ENCODE measurements around the gene FAM83F.

DNA sequence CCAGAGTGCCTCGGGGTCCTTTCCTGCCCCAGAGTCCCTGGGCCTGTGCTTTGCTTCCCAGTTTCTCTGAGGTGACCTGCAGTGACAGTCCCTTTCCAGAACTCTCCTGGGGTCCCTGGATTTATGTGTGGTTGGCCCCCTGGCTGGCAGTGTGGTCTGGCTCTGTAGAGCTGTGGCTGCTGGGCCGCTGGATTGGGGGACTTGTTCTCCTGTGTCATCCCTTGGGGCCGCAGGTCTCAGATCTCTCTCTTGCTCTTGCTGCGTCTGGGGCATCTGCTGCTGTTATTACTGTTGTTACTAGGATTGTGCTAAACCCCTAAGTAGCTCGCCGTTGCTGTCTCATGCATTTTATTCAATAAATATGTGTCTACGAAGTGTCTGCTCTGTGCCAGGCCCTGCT, 31.9 kb downstream of the FAM83F start:
- TF ChIP-seq CREM (CRISPR knock-in tag; IDR thresholded peaks at IDR 0.05) (no peak), ZNF263 (CRISPR knock-in tag; IDR thresholded peaks at IDR 0.05; ENCODE audit: low read depth) (no peak)
- TF ChIP-seq, protein P1, sequence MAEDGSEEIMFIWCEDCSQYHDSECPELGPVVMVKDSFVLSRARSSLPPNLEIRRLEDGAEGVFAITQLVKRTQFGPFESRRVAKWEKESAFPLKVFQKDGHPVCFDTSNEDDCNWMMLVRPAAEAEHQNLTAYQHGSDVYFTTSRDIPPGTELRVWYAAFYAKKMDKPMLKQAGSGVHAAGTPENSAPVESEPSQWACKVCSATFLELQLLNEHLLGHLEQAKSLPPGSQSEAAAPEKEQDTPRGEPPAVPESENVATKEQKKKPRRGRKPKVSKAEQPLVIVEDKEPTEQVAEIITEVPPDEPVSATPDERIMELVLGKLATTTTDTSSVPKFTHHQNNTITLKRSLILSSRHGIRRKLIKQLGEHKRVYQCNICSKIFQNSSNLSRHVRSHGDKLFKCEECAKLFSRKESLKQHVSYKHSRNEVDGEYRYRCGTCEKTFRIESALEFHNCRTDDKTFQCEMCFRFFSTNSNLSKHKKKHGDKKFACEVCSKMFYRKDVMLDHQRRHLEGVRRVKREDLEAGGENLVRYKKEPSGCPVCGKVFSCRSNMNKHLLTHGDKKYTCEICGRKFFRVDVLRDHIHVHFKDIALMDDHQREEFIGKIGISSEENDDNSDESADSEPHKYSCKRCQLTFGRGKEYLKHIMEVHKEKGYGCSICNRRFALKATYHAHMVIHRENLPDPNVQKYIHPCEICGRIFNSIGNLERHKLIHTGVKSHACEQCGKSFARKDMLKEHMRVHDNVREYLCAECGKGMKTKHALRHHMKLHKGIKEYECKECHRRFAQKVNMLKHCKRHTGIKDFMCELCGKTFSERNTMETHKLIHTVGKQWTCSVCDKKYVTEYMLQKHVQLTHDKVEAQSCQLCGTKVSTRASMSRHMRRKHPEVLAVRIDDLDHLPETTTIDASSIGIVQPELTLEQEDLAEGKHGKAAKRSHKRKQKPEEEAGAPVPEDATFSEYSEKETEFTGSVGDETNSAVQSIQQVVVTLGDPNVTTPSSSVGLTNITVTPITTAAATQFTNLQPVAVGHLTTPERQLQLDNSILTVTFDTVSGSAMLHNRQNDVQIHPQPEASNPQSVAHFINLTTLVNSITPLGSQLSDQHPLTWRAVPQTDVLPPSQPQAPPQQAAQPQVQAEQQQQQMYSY (CRISPR knock-in tag; IDR thresholded peaks at IDR 0.05) = no peak
- TF ChIP-seq, protein P2, sequence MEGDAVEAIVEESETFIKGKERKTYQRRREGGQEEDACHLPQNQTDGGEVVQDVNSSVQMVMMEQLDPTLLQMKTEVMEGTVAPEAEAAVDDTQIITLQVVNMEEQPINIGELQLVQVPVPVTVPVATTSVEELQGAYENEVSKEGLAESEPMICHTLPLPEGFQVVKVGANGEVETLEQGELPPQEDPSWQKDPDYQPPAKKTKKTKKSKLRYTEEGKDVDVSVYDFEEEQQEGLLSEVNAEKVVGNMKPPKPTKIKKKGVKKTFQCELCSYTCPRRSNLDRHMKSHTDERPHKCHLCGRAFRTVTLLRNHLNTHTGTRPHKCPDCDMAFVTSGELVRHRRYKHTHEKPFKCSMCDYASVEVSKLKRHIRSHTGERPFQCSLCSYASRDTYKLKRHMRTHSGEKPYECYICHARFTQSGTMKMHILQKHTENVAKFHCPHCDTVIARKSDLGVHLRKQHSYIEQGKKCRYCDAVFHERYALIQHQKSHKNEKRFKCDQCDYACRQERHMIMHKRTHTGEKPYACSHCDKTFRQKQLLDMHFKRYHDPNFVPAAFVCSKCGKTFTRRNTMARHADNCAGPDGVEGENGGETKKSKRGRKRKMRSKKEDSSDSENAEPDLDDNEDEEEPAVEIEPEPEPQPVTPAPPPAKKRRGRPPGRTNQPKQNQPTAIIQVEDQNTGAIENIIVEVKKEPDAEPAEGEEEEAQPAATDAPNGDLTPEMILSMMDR (IDR thresholded peaks at IDR 0.05) = no peak
- TF ChIP-seq, protein P3, sequence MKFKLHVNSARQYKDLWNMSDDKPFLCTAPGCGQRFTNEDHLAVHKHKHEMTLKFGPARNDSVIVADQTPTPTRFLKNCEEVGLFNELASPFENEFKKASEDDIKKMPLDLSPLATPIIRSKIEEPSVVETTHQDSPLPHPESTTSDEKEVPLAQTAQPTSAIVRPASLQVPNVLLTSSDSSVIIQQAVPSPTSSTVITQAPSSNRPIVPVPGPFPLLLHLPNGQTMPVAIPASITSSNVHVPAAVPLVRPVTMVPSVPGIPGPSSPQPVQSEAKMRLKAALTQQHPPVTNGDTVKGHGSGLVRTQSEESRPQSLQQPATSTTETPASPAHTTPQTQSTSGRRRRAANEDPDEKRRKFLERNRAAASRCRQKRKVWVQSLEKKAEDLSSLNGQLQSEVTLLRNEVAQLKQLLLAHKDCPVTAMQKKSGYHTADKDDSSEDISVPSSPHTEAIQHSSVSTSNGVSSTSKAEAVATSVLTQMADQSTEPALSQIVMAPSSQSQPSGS (CRISPR knock-in tag; IDR thresholded peaks at IDR 0.05; ENCODE audit: borderline replicate concordance, low read depth) = no peak
- TF ChIP-seq, protein P4, sequence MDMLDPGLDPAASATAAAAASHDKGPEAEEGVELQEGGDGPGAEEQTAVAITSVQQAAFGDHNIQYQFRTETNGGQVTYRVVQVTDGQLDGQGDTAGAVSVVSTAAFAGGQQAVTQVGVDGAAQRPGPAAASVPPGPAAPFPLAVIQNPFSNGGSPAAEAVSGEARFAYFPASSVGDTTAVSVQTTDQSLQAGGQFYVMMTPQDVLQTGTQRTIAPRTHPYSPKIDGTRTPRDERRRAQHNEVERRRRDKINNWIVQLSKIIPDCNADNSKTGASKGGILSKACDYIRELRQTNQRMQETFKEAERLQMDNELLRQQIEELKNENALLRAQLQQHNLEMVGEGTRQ (CRISPR knock-in tag; IDR thresholded peaks at IDR 0.05) = no peak

All from WTC11 (cell line).